Astrocyte of the spinal cord (primary cell): Measurements from ENCODE around the gene CCND2.
A peak's percentile ranks its signal among the peaks of the same experiment; 100 is the strongest.

Source experiments
- DNase-seq: peaks from one replicate; pipeline ENCODE4 v3.0.0; 2011; ENCODE audit warnings: low read depth, low spot score
- H3K4me3 ChIP-seq: 2 replicates; pipeline ENCODE4 v1.5.1; 2011; ENCODE audit warnings: low read depth, mild to moderate bottlenecking, low read length, moderate library complexity
- CTCF ChIP-seq: IDR thresholded peaks from 2 replicates; pipeline ENCODE4 v1.5.1; 2012; ENCODE audit warnings: low read depth, mild to moderate bottlenecking, low read length, inconsistent platforms
- in situ Hi-C: cut with HindIII; loops from 2 replicates; pipeline ENCODE4 v1.10.0; 2017; ENCODE audit warnings: low sequenced_read_pairs

The CCND2 gene

GRCh38 chr12:4267704-4268328 is 5.7 kb upstream of the CCND2 start:
- no peak for DNase-seq
- no peak overlapping the region for H3K4me3 ChIP-seq
- TF ChIP-seq CTCF, result no peak
- in situ Hi-C loops, result no loop called here

GRCh38 chr12:4268329-4269181 is 5.0 kb upstream of the CCND2 start:
- TF ChIP-seq CTCF, result no peak
- in situ Hi-C loops, result no loop called here
- DNase-seq, result no peak
- peak overlapping the region; percentile 28 for H3K4me3 ChIP-seq

GRCh38 chr12:4269279-4269991 is 4.1 kb upstream of the CCND2 start:
- peak overlapping the region; percentile 30 for H3K4me3 ChIP-seq
- DNase-seq, result peak; percentile 49
- TF ChIP-seq CTCF, result no peak
- in situ Hi-C loops, result no loop called here

- TF ChIP-seq CTCF, result no peak
- H3K4me3 ChIP-seq, result no peak overlapping the region
- DNase-seq, result no peak
- in situ Hi-C loops, result no loop called here
Measured at GRCh38 chr12:4270016-4270830, 3.3 kb upstream of the CCND2 start.

GRCh38 chr12:4270831-4271716 is 2.5 kb upstream of the CCND2 start:
- DNase-seq, result no peak
- TF ChIP-seq CTCF, result no peak
- in situ Hi-C loops, result no loop called here
- H3K4me3 ChIP-seq, result peak overlapping the region; percentile 29
